Cerebellar cortex (tissue), 1 donor: ENCODE data around the gene MMP15.
"Not testable (repeated sequence)": the region's sequence is repeated elsewhere in the genome, so short reads cannot be mapped to it uniquely, and the experiment has no call there.

Source experiments
- DNase-seq: peaks from one replicate; pipeline ENCODE4 v3.0.0-alpha.2; 2015; ENCODE audit warnings: low spot score

MMP15 gene

GRCh38 chr16:58086381-58087208 is 61.0 kb downstream of the MMP15 start:
- DNase-seq, result no peak

DNA sequence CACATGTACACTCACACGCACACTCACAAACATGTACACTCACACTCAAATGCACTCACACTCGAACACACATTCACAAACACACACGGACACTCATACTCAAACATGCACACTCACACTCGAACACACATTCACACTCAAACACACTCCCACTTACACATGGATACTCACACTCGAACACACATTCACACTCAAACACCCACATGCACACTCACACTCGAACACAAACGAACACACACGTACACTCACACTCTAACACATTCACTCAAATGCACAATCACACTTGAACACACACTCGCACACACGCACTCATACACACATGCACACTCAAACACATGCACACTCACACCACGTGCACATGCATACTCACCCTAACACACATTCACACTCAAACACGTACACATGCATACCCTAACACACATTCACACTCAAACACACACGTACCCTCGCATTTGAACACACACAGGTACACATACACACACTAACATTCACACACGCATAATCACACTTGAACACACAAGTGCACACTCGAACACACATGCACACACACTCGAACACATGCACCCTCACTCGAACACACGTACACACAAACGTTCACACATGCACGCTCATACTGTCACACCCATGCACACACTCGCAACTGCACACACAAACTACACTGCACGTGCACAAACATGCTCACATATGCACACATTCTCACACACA is 61.8 kb downstream of the MMP15 start:
- no peak for DNase-seq

DNA sequence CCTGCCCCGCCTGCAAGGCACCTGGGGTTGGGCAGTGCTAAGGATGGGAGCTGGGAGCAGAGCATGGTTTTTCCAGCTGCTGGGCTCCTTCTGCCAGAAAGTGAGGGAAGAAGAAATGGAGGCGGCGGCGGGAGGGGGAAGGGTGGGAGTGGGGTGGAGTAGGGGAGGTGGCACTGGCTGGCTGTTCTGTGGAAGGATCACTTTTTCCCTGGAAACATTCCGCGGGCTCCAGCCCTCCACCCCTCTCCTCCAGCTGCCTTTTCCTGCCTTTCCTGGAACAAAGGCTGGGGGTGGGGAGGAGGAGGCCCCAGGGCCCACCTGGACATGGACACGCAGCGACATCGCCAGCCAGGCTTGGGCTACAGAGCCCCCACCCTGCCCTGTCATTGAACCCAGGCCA is 62.5 kb downstream of the MMP15 start:
- no peak for DNase-seq

DNA sequence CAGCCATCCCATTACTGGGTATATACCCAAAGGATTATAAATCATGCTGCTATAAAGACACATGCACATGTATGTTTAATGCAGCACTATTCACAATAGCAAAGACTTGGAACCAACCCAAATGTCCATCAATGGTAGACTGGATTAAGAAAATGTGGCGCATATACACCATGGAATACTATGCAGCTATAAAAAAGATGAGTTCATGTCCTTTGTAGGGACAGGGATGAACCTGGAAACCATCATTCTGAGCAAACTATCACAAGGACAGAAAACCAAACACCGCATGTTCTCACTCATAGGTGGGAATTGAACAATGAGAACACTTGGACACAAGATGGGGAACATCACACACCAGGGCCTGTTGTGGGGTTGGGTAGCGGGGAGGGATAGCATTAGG is 64.8 kb downstream of the MMP15 start:
- DNase-seq, result not testable (repeated sequence)

- DNase-seq, result no peak
Measured at GRCh38 chr16:58094026-58094425, 68.5 kb downstream of the MMP15 start.

- DNase-seq, result no peak
Measured at GRCh38 chr16:58094791-58095574, 69.4 kb downstream of the MMP15 start.

DNA sequence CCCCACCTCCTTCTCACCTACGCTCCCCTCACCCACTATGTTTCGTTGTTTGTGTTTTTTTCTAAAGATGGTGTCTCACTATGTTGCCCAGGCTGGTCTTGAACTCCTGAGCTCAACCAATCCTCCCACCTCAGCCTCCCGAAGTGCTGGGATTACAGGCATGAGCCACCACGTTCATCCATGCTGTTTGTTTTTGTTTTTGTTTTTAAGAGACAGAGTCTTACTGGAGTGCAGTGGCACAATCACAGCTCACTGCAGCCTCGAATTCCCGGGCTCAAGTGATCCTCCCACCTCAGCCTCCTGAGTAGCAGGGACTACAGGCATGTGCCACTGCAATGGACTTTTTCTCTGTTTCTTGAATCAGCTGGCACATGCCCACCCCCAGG is 70.0 kb downstream of the MMP15 start:
- DNase-seq, result not testable (repeated sequence)

DNA sequence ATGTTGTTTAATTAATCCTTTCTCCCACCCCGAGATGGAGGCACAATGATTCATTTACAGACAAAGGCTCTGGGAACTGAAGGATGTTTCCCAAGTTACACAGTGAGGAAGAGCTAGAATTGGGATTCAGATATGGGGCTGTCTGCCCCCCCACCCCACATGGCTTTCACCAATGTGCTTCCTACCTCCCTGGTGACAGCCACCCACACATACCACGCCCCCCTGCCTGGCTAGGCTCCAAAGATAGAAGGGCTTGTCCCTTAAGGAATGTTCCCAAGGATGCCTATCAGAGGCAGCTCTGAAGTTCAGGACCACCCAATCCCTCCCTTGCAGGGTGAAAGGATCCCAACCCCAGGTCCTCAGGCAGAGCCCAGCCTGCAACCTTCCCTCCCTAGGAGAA is 70.7 kb downstream of the MMP15 start:
- no peak for DNase-seq
